GM19099 (cell line): Measurements from ENCODE around the gene SSU72.

Experiments used
- POLR2A ChIP-seq: IDR thresholded peaks from 3 replicates; pipeline ENCODE4 v1.6.1; 2011; ENCODE audit warnings: low read depth; ENCODE audit not compliant: insufficient read length; ENCODE audit errors: extremely low read depth

The SSU72 gene

DNA sequence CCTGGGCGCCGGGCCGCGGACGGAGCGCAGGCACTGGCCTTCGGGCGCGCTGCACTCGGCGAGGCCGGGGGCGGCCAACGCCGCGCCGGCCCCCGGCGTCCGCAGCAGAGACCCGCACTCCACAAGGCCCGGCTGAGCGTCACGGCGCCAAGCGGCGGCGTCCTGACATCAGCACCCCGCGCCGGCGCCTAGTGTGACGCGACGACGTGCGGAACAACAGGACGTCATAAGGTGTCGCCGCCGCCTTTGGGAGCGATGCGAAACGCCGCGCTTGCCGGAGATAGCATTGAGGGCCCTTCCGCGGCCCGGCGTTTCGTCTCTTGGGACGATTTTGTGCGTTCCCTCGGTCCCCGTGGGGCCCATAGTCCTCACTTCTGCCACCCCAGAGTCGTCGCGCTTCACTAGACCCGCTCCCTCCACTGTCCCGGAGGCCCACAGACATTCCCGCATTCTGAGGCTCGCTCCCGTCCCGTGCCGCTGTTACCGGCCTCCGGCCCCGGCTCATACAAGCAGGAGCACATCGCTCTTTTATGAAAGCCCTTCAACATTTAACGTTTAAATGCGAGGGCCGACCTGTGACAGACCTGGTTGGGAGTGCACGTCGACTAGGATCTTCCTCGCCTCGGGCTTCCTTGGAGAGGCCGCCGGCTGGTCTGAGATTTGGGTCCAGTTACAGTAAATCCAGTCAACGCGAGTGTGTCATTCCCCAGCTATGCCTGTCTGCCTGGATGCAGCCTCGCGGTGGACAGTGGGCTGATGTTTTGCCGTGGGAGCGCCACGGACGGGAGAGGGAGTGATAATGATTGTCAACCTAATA is at the start of gene SSU72:
TSS of gene SSU72 (minus strand) at position 143 of the 817 bp plus-strand sequence. CDS start 306 bp downstream, outside the sequence.
- peak; percentile 95 for TF ChIP-seq POLR2A

DNA sequence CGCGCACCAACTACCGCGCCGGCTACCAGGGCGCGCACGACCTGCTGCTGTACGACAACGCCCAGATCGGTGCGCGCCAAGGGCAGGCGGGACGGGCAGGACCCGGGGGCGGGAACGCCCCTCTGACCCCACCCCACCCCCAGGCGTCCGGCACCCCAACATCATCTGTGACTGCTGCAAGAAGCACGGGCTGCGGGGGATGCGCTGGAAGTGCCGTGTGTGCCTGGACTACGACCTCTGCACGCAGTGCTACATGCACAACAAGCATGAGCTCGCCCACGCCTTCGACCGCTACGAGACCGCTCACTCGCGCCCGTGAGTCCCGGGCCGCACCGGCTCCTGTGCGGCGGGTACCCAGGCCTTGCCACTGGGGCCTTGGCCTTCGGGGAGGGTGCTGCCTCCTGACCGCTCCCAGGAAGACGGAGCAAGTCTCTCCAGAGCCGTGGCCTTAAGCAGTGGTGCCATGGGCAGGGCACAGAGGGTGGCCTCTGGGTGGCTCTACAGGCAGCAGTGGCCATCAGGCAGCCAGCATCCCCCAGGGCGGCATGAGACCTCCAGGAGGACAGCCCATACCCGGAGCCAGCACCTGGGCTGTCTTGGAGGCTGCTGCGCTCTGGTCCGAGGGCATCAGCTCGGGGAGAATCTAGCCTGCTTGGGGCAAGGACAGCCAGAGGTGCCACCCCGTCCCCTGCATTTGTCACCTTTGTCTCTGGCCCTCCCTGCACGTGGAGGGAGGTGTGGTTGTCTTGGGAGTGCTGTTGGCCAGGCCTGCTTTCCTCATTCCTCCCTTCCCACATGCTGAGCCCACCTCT is 49.2 kb upstream of the SSU72 start:
- TF ChIP-seq POLR2A: no peak

DNA sequence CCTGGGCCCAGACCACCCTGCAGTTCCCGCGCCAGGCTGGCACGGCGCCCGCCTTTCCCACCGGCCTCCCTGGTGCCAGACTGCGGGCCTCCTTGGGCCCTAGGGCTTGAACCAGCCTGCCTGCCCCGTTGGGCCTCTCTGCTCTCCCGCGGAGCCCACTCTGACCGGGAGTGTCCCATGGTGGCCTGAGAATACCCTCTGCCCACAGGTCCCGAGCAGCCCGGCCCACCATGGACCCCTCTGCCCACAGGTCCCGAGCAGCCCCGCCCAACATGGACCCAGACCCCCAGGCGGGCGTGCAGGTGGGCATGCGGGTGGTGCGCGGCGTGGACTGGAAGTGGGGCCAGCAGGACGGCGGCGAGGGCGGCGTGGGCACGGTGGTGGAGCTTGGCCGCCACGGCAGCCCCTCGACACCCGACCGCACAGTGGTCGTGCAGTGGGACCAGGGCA is 48.5 kb upstream of the SSU72 start:
- no peak for TF ChIP-seq POLR2A

DNA sequence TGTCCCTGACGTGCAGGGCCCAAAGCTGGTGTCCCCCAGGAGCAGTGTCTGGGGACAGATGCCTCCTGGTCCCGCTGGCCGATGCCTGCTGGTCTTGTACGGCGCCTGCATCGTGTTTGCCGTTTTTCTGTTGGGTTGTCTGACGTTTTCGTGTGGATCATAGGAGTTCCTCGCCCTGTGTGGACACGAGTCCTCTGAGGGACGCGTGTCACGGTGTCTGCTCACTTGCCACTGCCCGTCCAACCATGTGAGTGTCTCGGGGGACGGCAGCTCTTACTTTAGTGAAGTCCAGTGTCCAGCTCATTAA is 48.1 kb upstream of the SSU72 start:
- no peak for TF ChIP-seq POLR2A

DNA sequence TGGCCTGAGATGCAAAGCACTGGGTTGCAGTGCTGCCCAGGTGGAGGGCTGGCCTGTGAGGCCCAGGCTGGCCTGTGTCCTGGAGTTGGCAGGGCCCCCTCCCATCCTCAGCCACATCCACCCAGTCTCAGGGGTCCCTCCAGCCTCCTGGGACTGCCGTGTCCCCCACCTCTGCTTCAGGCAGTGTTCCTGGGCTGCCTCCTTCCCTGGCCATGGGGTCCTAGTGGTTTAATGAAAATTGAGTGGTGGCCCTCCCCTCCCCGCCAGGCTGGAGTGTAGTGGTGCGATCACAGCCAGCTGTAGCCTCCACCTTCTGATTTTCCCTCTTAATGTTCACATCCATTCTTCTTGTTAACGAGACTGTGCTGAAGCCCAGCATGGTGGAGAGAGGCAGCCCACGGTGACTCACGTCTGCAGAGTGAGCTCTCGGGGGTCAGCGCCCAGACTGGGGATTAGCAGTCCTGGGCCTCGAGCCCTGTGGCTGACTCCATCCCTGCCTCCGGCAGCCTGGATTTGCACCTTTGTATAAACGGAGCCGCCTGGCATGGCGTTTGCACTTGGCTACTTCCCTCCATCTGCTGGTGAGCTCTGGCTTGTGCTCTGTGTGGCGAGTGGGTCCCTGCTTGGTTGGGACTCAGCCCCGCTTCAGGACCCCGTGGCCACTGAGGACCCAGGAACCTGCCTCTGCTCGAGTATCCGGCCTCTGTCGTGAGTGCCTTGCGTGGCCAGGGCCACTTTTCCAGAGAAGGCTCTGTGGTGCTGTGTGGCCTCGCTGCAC is 47.5 kb upstream of the SSU72 start:
- no peak for TF ChIP-seq POLR2A

DNA sequence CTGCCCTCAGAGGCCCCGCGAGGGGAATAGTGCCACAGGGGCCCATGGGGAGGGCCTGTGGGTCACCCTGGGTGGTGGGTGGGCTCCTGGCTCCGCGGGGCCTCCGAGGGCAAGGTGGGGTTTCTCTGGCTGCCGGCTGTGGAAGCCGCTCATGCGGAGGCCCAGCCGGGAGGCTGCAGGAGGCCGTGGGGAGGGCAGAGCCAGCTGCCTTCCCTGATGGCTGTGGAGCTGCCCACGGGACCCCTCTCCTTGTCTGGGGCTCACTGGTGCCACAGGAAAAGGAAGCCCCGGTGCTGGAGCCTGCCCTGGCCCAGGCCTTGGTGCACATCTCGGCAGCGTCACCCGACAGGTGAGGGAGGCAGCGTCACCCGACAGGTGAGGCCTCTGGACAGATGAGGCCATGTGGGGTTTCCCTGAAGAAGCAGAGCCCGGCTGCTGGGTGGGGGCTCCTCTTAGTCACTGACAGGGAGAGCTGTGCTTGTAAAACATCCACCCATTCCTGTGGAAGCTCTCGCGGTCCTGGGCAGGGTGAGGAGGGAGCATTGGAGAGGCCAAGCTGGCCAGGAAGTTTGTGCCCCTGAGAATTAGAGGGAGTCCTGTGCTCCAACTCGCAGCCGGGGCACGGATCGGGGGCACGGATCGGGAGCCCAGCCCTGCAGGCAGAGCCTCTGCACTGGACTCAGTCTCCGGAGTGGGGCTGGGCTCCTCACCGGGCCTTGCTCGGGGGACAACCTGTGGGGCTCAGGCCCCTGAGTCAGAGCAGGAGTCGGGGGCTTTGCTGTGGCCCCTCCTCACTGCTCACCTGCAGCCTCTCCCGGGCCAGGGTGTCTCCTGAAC is 46.7 kb upstream of the SSU72 start:
- TF ChIP-seq POLR2A: no peak

DNA sequence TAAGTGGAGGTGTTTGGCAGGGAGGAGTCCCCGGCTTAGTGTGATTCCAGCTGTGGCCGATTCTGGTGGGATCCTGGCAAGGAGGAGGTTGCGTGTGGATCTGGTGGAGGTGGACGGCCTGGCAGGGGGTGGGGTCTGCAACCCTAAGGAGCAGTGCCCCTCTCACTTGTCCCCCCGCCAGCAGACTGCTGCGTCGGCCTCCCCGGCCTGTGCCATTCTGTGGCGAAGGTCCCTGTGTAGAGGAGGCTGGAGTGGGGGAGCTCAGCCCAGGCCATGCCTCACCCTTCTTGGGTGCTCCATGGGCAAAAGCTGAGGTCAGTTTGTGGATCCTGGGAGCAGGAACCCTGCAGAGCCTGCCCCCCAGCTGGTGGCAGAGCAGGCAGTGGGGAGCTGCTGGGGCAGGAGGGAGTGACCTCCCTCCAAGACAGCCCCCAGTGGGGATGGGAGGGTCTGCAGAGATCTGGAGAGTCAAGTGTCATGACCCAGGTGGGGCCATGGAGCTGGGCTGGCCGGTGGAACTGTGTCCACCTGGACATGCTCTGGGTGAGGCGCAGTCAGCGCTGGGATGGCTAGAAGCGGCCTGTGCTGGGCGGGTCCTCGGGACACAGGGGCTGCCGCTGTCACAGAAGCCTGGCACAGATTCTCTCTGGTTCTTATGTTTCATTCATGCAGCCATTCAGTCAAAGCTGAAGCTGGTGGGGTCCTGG is 45.9 kb upstream of the SSU72 start:
- TF ChIP-seq POLR2A: no peak

DNA sequence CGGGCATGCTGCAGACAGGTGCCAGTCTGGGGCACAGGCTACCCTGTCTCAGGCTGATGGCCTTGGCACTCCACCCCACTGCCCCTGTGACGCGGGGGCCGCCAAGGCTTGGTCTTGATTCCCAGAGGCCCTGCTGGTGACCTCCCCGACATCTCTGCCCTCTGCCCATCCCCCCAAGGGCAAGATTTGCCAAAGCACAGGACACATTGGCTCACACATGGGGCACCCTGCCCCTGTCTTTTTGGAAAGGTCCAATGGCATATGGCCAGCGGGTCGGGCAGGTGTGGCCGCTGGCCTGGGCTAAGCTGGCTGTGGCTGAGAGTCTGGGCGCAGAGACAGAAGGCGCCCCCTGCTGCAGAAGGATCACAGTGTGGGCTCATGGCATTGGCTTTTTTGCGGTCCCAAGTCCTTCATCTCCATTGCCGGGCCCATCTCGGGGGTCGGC is 45.3 kb upstream of the SSU72 start:
- no peak for TF ChIP-seq POLR2A

DNA sequence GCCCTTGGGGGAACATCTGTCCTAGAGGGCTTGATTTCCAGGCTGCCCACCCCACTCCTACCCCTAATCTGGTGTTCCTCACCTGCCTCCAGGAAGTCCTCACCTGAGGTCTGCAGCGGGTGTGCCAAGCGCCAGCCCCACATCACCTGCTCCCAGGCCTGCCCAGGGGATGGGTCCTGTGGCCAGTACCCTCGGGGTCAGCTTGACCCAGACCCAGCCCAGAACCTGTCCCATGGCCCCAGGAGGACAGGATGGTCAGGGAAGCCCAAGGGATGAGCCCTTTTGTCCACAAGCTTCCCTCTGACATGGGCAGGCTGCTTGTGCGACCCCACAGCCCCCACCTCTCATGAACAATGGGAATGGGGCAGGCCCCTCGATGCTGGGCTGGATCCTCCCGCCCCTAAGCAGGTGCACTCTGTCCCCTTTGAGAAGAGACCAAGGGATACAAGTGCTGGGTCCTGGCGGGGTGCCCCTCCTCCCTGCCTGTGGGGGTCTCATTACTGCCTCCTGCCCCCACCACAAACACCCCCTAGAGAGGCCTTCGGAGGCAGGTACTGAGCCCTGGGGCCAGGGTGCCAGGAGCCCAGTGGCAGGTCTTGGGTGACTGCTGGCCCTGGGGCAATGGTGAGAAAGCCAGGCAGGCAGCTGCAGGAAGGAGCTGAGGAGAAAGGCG is 43.9 kb upstream of the SSU72 start:
- no peak for TF ChIP-seq POLR2A

DNA sequence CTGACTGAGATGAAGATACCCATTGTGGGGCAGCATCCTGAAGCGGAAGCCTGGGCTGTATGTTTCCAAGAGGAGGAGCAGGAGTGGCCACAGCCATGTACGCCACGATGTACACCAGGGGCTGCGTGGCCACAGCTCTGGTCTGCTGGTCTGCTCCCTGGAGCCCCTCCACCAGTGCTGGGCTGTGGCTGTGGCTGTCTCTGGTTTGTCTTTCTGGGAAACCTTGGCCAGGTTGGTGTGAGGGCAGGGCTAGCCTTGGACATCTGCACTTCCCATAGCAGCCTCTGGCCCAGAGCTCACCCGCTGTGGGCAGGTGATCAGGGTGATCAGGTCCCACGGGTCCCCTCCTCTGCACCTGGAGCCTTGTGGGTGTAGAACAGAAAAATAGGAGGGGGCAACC is 43.3 kb upstream of the SSU72 start:
- TF ChIP-seq POLR2A: no peak

DNA sequence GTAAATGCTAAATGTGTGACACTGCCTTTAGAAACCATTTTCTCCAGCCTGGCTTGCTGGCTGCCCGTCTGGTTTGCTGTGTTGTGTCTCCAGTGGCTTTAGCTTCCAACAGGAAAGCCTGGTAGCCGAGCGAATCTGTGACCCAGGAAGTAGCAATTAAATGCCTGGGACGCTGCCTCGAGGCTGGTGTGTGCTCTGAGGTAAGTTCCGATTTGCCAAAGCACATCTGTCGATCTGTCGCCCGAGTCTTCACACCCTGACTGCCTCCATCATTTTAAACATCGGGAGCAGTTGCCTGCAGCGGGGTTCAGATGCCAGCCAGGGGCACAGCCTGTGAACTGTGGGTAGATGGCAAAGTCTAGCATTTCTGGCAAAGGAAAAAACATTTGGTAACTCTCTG is 42.9 kb upstream of the SSU72 start:
- no peak for TF ChIP-seq POLR2A

DNA sequence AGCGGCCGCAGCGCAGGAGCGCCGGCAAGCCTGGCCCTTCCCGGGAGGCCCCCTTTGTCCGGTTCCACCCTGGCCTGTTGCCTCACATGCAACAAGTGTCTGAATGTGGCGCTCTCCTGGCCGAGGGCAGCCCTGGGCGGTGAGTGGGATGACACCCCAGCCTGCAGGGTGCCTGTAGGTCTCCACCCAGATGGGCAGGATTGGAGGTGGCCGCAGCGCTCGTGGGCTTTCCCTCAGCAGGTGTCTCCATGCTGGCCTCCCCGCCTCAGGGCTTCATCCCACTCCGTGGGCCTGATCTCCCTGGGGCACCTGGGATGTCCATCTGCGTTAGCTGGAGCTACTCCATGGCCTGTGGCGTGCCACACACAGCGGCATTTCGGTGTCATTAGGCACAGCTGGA is 42.2 kb upstream of the SSU72 start:
- no peak for TF ChIP-seq POLR2A

DNA sequence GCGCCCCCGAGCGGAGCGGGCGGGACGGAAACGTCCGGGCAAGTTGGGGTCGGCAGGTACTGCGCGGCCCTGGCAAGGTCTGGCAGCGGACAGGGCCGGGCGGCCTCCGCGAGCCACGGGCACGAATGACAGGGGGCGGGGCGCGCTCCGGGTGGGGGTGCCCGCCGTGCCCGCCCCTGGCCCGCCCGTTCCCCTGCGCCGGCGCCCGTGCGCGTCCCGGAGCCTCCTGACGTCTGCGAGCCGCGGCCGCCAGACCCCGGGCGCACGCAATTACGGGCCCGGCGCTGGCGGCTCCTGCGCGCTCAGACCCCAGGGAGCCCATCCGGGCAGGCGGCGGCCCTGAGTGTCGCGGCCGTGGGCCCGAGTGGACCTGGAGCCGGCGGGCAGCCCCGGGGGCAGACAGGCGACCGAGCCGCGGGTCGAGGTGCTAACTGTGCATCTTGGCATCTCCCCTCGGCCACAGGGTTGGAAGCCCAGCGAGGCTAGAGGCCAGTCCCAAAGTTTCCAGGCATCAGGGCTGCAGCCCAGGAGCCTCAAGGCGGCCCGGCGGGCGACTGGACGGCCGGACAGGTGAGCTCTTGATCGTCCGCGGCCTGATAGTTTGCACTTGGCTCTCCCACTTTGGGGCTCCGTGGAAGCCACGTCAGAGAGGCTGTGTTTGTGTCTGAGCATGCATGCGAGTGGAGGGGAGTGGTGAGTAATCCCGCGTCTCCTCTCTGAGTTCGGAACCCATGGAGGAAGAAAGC is 41.6 kb upstream of the SSU72 start:
- no peak for TF ChIP-seq POLR2A
